ENCODE measurements around the gene KPNA6.

KPNA6 gene

GRCh38 chr1:32221581-32221979 lies 113.7 kb downstream of the KPNA6 start:
- no peak for DNase-seq

- peak; percentile 92 for DNase-seq
Observed at GRCh38 chr1:32221980-32222755, 114.3 kb downstream of the KPNA6 start, which contains the start of the genes EIF3I and TMEM234. Gene EIF3I, plus strand, starts transcription at chr1:32222407. Its CDS starts 35 bp downstream, at chr1:32222442. Gene TMEM234, minus strand, starts transcription at chr1:32222353. Its CDS starts 31 bp downstream, at chr1:32222322.

GRCh38 chr1:32223683-32224082 lies 115.8 kb downstream of the KPNA6 start:
- no peak for DNase-seq

GRCh38 chr1:32224285-32224684 lies 116.4 kb downstream of the KPNA6 start:
- DNase-seq: no peak
